Kidney glomerular epithelial cell (primary cell): Measurements from ENCODE around the gene DOK7.
"Not testable (repeated sequence)": the region's sequence is repeated elsewhere in the genome, so short reads cannot be mapped to it uniquely, and the experiment has no call there.

Experiments used
- DNase-seq: peaks from one replicate; lab custom pipeline; 2025; lab: John Stamatoyannopoulos, UW

DOK7 gene

DNA sequence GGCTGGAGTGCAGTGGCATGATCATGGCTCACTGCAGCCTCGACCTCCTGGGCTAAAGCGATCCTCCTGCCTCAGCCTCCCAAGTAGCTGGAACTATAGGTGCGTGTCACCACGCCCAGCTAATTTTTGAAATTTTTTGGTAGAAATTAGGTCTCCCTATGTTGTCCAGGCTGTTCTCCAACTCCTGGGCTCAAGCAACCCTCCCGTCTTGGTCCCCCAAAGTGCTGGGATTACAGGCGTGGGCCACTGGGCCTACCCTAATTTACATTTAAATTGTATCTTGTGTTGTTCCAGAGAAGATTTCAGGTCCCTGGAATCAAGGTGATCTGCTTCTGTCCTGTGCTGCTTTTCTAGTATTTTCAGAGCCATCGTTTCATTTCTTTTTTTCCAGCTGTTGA is 70.3 kb downstream of the DOK7 start:
- no peak for DNase-seq

- not testable (repeated sequence) for DNase-seq
These were observed 72.7 kb downstream of the DOK7 start for GRCh38 chr4:3535812-3536211.

DNA sequence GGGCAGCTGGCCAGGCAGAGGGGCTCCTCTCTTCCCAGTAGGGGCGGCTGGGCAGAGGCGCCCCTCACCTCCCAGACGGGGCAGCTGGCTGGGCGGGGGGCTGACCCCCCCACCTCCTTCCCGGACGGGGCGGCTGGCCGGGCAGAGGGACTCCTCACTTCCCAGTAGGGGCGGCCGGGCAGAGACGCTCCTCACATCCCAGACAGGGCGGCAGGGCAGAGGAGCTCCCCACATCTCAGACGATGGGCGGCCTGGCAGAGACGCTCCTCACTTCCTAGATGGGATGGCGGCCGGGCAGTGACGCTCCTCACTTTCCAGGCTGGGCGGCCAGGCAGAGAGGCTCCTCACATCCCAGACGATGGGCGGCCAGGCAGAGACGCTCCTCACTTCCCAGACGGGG is 75.8 kb downstream of the DOK7 start:
- not testable (repeated sequence) for DNase-seq

DNA sequence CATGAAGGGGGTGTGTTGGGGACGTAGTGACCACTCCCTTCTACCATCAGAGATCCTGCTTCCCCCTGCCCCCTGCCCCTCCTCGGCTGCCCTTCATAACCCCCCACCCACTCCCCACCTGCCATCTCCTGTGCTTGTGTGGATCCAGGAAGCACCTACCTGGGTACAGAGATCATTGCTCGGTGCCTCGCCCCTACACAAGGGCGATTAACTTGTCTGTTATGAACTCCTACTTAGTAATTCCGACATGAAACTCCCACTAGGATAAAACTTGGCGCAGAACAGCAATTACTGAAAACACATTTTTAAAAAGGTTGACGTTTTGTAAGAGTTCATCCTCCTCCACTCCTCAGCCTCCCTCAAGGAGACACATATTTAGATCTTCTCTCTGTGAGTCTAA is 80.3 kb downstream of the DOK7 start:
- not testable (repeated sequence) for DNase-seq
